Type B pancreatic cell (in vitro differentiated cells): ENCODE measurements around the gene ERMN. TPM values are rescaled to one million over a fixed set of nuclear protein-coding genes. Genes with fewer than 3 reads are reported as not detected.

Source experiments
- DNase-seq: peaks from one replicate; pipeline ENCODE4 v3.0.0; 2021; ENCODE audit warnings: mixed read lengths; ENCODE audit not compliant: unreplicated experiment; ENCODE audit errors: extremely low spot score
- H3K27ac Mint-ChIP-seq: 2 replicates; pipeline ENCODE4 v1.8.0; 2021; ENCODE audit warnings: mild to moderate bottlenecking, mixed read lengths
- H3K27me3 Mint-ChIP-seq: 2 replicates; pipeline ENCODE4 v1.8.0; 2021; ENCODE audit warnings: mixed read lengths
- H3K36me3 Mint-ChIP-seq: 2 replicates; pipeline ENCODE4 v1.8.0; 2021; ENCODE audit warnings: mixed read lengths
- H3K4me1 Mint-ChIP-seq: one replicate; pipeline ENCODE4 v1.8.0; 2021; ENCODE audit warnings: mixed read lengths; ENCODE audit not compliant: unreplicated experiment
- H3K4me3 Mint-ChIP-seq: 2 replicates; pipeline ENCODE4 v1.8.0; 2021; ENCODE audit warnings: mild to moderate bottlenecking, mixed read lengths
- H3K9me3 Mint-ChIP-seq: 2 replicates; pipeline ENCODE4 v1.8.0; 2021; ENCODE audit warnings: mixed read lengths
- total RNA-seq: library from RNA; stranded (reverse); gene quantifications from 2 replicates; pipeline ENCODE4 v1.2.1, GENCODE V29; 2021; ENCODE audit warnings: low replicate concordance
- TF ChIP-seq, protein P1 (sequence below): fragments of 200-600 bp; sonication (generic); conservative IDR thresholded peaks from 2 replicates; pipeline ENCODE4 v1.5.0; 2021; ENCODE audit warnings: antibody characterized with exemption, mild to moderate bottlenecking

Gene ERMN
- total RNA-seq, 1 donor from 2014 or later, result 1.6 TPM

DNA sequence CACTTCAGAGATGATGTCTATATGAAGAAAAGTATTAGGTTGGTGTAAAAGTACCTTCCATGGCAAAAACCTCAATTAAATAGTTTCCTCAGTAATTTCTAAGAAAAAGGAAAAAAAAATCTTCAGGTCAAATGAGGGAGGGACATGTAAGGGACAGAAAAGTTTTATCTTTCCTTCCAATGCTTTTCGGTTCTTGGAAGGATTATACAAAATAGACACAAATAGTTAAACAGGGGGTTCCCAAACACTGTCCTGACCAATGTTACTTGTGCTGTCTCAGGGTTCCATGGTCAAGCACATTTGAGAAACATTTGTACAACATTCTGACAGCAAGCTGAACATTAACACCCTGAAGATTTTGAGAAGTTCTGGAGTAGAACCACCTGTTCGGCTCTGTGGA lies 22.0 kb downstream of the ERMN start:
- Mint-ChIP-seq H3K27me3 (peaks cover 10% of the 10 kb centered on the region), H3K9me3 (no peaks in the 10 kb centered on the region), H3K4me1 (peaks cover 8% of the 10 kb centered on the region), H3K4me3 (no peak overlapping the region), H3K36me3 (no peaks in the 10 kb centered on the region), H3K27ac (no peak overlapping the region)
- DNase-seq, result no peak
- TF ChIP-seq, protein P1, sequence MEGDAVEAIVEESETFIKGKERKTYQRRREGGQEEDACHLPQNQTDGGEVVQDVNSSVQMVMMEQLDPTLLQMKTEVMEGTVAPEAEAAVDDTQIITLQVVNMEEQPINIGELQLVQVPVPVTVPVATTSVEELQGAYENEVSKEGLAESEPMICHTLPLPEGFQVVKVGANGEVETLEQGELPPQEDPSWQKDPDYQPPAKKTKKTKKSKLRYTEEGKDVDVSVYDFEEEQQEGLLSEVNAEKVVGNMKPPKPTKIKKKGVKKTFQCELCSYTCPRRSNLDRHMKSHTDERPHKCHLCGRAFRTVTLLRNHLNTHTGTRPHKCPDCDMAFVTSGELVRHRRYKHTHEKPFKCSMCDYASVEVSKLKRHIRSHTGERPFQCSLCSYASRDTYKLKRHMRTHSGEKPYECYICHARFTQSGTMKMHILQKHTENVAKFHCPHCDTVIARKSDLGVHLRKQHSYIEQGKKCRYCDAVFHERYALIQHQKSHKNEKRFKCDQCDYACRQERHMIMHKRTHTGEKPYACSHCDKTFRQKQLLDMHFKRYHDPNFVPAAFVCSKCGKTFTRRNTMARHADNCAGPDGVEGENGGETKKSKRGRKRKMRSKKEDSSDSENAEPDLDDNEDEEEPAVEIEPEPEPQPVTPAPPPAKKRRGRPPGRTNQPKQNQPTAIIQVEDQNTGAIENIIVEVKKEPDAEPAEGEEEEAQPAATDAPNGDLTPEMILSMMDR, result no peak

DNA sequence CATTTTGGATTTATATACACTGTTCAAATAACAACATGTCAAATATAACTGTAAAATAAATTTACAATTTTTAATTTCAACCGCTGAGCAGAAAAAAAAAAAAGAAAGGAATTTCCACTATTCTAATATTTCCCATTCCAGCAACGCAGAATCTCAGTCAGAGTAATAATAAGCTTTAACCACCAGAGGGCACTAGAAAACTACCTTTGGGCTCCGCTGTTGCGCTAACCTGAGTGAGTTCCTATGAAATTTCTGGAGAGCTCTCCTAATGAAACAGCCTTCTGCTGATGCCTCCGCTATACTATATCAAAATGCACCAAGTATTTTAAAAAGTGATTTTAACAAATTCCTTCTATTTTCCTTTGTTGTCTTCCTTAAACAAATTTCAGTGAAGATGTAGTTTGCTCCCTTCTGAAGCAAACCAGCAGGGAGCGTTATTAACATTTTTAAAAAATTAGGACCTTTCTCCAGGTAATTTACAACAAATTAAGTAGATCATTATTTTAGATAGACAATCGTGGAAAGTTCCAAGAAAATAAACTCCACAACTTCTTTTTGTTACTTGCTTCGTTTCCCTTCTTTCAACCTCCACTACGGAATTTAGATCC lies 23.0 kb downstream of the ERMN start:
- TF ChIP-seq, protein P1, result peak; percentile 90
- Mint-ChIP-seq H3K27me3 (peaks cover 10% of the 10 kb centered on the region), H3K4me3 (no peak overlapping the region)

DNA sequence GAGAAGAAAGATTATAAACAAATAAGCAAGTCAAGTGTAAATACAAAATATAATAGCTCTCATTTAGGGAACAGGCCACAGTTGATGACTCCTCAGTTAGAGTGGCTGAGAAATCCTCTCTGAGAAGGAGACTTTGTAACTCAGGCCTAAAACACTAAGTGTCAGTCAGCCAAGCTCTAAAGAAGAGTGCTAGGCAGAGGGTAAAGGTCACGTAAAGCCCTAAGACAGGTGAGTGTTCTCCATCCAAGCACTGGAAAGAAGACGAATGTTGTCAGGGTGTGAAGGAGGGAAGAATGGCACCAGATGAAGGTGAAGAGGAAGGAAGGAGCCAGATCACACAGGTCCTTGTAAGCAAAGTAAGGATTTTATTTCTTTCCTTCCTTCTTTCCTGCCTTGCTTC lies 24.3 kb downstream of the ERMN start:
- TF ChIP-seq, protein P1, result no peak
- no peak overlapping the region for H3K27ac Mint-ChIP-seq

More for the DNA sequence above, 23.0 kb downstream of the ERMN start:
- H3K4me1 Mint-ChIP-seq, result peaks cover 8% of the 10 kb centered on the region
- H3K9me3 Mint-ChIP-seq, result no peaks in the 10 kb centered on the region
- DNase-seq, result no peak
- H3K36me3 Mint-ChIP-seq, result no peaks in the 10 kb centered on the region
- H3K27ac Mint-ChIP-seq, result no peak overlapping the region

DNA sequence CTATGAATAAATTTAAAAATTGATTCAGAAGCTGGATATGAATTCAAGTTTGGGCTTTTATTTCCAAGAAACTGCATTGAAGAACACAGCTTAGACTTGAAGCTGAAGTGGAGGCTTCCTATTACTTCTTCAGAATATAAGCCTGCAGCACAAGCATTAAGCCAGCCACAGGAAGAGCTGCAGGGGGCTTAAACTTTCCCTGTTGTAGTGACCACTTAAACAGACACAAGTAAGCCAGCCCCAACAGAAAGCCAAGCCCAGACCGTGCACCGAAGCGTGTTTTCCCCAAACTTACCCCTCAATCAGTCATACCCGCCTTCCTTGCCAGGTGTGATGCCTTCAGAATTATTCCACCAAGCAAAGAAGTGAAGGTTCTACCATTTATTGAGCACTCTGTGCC lies 28.7 kb downstream of the ERMN start:
- DNase-seq, result no peak
- Mint-ChIP-seq H3K27ac (no peak overlapping the region), H3K4me3 (no peak overlapping the region), H3K27me3 (no peaks in the 10 kb centered on the region), H3K36me3 (no peaks in the 10 kb centered on the region), H3K9me3 (no peaks in the 10 kb centered on the region), H3K4me1 (no peaks in the 10 kb centered on the region)
- TF ChIP-seq, protein P1, result no peak

More for the DNA sequence above, 24.3 kb downstream of the ERMN start:
- H3K36me3 Mint-ChIP-seq, result no peaks in the 10 kb centered on the region
- no peak overlapping the region for H3K4me3 Mint-ChIP-seq
- H3K4me1 Mint-ChIP-seq, result peaks cover 8% of the 10 kb centered on the region
- DNase-seq, result no peak
- peaks cover 6% of the 10 kb centered on the region for H3K27me3 Mint-ChIP-seq
- H3K9me3 Mint-ChIP-seq, result no peaks in the 10 kb centered on the region

DNA sequence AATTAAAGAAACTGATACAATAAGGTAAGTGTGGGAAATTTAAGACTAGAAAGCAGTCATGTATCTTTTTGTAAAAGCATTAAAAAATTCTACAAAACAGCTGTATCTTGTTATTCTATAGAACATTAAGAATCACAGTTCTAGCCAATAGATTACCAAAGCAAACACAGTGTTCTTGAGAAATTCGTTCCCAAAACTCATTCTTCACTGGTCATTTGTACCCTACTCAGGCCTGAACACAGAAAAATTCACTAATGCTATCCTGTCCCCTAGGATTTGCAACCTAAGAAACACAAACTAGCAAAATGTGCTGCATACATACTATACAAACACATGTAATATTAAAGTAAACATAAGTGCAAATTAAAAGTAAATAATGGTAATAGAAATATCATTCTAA lies 29.1 kb downstream of the ERMN start:
- Mint-ChIP-seq H3K27ac (no peak overlapping the region), H3K4me1 (no peaks in the 10 kb centered on the region), H3K4me3 (no peak overlapping the region), H3K9me3 (no peaks in the 10 kb centered on the region), H3K36me3 (no peaks in the 10 kb centered on the region), H3K27me3 (no peaks in the 10 kb centered on the region)
- TF ChIP-seq, protein P1, result no peak
- DNase-seq, result no peak

DNA sequence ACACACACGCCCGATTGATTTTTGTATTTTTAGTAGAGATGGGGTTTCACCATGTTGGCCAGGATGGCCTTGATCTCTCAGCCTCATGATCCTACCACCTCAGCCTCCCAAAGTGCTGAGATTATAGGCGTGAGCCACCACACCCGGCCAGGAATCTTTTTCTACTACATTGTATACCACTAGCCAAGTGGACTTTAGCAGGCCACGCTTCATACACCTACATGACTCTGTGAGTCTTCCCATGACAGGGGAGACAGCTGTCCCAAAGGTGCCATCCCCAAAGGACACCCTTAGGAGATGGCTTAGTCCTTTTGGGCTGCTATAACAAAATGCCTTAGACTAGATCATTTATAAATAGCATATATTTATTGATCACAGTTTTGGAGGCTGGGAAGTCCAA lies 32.8 kb downstream of the ERMN start:
- TF ChIP-seq, protein P1, result no peak
- Mint-ChIP-seq H3K9me3 (no peaks in the 10 kb centered on the region), H3K36me3 (no peaks in the 10 kb centered on the region)

More for the DNA sequence above, 32.8 kb downstream of the ERMN start:
- DNase-seq, result no peak
- H3K27me3 Mint-ChIP-seq, result no peaks in the 10 kb centered on the region
- no peak overlapping the region for H3K27ac Mint-ChIP-seq
- peaks cover 4% of the 10 kb centered on the region for H3K4me1 Mint-ChIP-seq
- no peak overlapping the region for H3K4me3 Mint-ChIP-seq
